ENCODE data around the gene KCNQ1OT1. TPM values are rescaled to one million over a fixed set of nuclear protein-coding genes. Genes with fewer than 3 reads are reported as not detected.

The KCNQ1OT1 gene
- polyA plus RNA-seq, 12 donors: 0.53 to 4.4 (median 1.6) TPM

DNA sequence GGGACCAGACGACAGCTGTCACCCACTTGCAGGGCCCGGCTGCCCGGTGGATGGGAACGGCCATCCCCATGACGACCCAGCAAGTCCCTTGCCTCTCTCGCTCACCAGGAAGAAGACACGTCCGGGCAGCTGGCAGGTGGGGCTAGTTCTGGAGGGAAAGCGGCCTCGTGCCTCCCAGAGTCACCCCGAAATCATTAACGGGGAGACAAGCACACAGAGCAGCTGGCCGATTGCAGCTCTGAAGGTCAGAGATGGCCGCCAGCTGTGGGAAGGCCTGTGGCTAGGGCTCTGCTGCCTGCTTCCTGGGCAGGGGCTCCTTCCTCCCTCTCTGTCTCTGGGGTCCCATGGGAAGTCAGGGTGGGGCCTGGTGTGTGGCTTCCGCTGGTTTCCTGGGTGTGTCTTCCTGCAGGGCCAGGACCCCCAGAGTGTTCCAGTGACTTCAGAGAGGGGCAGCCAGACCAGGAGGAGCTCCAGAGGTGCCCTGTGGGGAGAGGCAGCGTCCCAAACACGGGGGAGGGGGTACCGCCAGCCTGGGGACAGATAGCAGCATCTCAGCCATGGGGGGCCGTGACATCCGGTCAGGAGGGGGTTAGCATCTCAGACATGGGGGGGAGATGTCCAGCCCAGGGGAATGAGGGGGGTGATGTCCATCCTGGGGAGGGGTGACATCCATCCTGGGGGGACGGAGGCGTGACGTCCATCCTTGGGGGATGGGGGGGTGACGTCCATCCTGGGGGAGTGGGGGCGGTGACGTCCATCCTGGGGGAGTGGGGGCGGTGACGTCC, 140.1 kb downstream of the KCNQ1OT1 start:
- no peak for DNase-seq

DNA sequence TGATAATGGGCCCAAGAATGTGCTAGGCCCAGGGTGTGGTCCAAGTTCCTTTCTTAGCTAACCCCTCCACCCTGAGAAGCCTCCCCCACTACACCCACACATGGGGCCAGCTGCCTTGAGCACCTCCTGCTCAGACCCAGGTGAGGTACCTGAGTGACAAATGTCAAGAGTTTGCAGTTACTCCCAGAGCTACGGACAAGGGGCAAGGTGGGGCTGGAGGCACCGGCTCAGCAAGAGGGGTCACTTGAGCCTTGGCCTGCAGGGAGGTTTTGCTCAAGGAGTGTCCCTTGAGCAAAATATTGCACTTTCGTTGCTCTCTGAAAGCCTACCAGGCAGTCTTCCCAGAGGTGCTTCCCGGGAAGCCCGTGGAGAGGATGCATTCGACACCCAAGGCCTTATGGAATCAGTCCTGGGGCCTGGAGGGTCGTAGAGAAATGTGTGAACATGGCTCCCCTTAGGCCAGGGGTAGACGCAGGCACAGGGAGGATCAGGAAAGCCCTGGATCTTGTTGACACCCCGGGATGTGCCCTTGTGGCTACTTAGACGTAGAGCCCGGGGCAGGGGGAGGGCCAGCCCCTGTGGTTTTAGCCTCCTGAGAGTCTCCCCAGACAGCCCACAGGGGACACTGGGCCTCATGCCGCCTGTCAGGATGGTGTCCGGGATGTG, 140.8 kb downstream of the KCNQ1OT1 start:
- no peak for DNase-seq

DNA sequence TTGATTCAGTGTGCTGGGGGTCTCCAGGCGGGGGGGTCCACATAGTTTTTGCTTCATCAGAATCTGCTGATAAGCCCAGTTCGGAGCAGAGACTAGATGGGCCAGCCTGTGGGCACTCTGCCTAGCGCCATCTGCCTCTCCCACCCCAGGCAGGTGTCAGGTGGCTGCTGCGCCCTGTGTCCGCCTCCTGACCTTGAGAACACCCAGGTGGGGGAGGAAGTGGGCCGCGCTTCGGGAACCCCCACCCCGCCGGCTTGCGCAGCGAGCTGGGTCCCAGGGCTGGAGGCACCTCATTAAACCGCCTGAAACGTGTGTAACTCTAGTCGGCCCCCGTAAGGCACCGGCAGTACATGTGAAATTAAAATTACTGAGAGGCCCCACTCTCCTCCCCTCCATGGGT, 141.4 kb downstream of the KCNQ1OT1 start:
- no peak for DNase-seq

Other genes with a start within 250 kb of the KCNQ1OT1 start
- 1,000 to 10,000 TPM in 1 of 12 donors, 100 to 1,000 TPM in 11; 108 to 2,783 (median 163) TPM for gene CDKN1C, start 185.8 kb upstream of the KCNQ1OT1 start, polyA plus RNA-seq (ENCODE audit: insufficient read length in 12 of 12)
- gene PHLDA2, start 229.4 kb upstream of the KCNQ1OT1 start, polyA plus RNA-seq (ENCODE audit: insufficient read length in 12 of 12): 1 to 10 TPM in 2 of 12 donors, under 1 TPM in 7, not detected in 3; 0.26 to 2.4 (median 0.50) TPM

All from muscle of arm (tissue), 12 donors.